Effector memory CD8-positive, alpha-beta T cell (primary cell): ENCODE measurements around the gene VN1R4.
A peak's percentile ranks its signal among the peaks of the same experiment; 100 is the strongest.
"Not testable (repeated sequence)": the region's sequence is repeated elsewhere in the genome, so short reads cannot be mapped to it uniquely, and the experiment has no call there.

ENCODE experiments used
- ATAC-seq: fragments of 150-1000 bp; cut with Tn5 transposase; replicated peaks from 2 replicates; pipeline ENCODE4 v1.10.0; 2021; ENCODE audit warnings: mild to moderate bottlenecking, moderate library complexity
- DNase-seq, 3 experiments: peaks; one replicate each; pipeline ENCODE4 v3.0.0; 2021
- H3K27ac Mint-ChIP-seq, 2 donors: one replicate each; pipeline ENCODE4 v1.8.0; 2022; ENCODE audit warnings: mild to moderate bottlenecking in 2 of 2, mixed read lengths in 2 of 2, moderate library complexity in 2 of 2
- H3K27me3 Mint-ChIP-seq, 2 donors: one replicate each; pipeline ENCODE4 v1.8.0; 2022; ENCODE audit warnings: mixed read lengths in 2 of 2
- H3K36me3 Mint-ChIP-seq: one replicate; pipeline ENCODE4 v1.8.0; 2022; ENCODE audit warnings: mild to moderate bottlenecking, moderate library complexity, mixed read lengths; ENCODE audit not compliant: insufficient read depth
- H3K4me1 Mint-ChIP-seq, 2 donors: one replicate each; pipeline ENCODE4 v1.8.0; 2022; ENCODE audit warnings: low read depth in 2 of 2, mixed read lengths in 2 of 2
- H3K4me3 Mint-ChIP-seq, 2 donors: one replicate each; pipeline ENCODE4 v1.8.0; 2022; ENCODE audit warnings: mild to moderate bottlenecking in 2 of 2, mixed read lengths in 2 of 2, moderate library complexity in 2 of 2
- H3K9me3 Mint-ChIP-seq, 2 donors: one replicate each; pipeline ENCODE4 v1.8.0; 2022; ENCODE audit warnings: mixed read lengths in 2 of 2

Gene VN1R4

DNA sequence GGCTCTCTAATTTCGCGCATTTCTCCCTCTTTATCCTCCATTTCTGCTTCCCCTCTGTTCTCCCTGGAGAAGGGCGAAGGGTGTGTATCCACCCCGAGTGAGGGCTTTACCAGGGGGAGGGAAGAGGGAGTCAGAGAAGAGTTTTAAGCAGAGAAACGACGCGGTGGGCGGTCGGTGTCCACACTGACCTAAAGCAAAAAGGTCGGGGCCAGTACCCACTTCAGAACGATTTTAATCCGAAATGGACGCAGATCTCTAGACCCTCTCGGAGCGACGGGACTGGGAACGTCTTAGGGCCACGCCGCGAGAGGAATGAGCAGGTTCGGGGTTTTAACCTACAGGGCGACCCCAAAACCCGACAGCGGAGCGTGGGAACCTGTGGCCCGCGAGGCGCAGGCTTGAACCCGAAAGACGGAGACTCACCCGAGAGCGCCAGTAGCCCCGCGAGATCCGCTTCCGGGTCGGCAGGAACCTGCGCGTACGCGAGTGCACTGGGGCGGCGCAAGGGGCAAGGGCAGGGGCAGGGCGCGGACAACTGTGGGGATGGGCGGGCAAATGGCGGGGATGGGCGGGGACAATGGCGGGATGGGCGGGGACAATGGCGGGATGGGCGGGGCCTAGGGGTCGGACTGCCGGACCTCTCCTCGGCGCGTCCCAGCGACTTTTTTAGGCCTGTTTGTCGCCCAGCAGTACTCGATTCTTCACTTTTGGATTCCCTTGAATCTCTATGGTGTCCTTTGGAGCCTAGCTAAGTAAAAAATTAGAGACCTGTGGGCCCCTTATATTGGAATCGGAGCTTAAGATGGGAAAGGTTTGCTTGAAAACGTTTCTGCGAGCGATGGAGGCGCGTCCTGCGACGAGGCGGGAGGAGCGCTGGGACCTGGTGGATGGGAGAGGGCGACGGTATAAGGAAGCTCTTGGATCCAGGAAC is 12.8 kb downstream of the VN1R4 start, which contains the start of gene ZNF677:
Gene ZNF677, minus strand, starts transcription at position 463 of the 931 bp plus-strand sequence. CDS start 3,323 bp downstream, outside the sequence.
- peaks cover 7 to 12% of the 10 kb centered on the region in 2 donors for H3K27me3 Mint-ChIP-seq
- H3K4me3 Mint-ChIP-seq, result peak within 1 kb of the TSS; percentile 70 to 80
- peaks cover 4 to 8% of the 10 kb centered on the region in 2 donors for H3K4me1 Mint-ChIP-seq
- ATAC-seq (peak; percentile 100), DNase-seq (peak; percentile 57 to 64 (median 63))
- H3K36me3 Mint-ChIP-seq, result peaks cover 6% of the 10 kb centered on the region
- peaks cover 12 to 35% of the 10 kb centered on the region in 2 donors for H3K9me3 Mint-ChIP-seq
- peak within 1 kb of the TSS in 1 of 2 donors; percentile 16 for H3K27ac Mint-ChIP-seq

DNA sequence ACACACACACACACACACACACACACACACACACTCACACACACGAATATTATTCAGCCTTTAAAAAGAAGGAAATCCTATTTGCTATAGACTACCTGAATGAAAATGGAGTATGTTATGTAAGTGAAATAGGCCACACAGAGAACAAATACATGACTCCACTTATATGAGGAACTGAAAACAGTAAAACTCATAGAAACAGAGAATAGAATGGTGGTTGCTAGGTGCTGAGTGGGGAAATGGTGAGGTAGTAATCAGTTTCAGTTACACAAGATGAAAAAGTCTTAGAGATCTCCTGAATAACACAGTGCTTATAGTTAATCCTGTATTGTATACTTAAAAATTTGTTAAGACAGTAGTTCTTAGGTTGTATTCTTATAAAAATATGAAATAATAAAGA is 21.0 kb downstream of the VN1R4 start:
- DNase-seq (no peak), ATAC-seq (no peak)
- Mint-ChIP-seq H3K4me1 (no peaks in the 10 kb centered on the region), H3K36me3 (peaks cover 2% of the 10 kb centered on the region), H3K9me3 (peaks cover 16 to 38% of the 10 kb centered on the region in 2 donors), H3K4me3 (no peak overlapping the region), H3K27me3 (no peaks in the 10 kb centered on the region), H3K27ac (no peak overlapping the region)

DNA sequence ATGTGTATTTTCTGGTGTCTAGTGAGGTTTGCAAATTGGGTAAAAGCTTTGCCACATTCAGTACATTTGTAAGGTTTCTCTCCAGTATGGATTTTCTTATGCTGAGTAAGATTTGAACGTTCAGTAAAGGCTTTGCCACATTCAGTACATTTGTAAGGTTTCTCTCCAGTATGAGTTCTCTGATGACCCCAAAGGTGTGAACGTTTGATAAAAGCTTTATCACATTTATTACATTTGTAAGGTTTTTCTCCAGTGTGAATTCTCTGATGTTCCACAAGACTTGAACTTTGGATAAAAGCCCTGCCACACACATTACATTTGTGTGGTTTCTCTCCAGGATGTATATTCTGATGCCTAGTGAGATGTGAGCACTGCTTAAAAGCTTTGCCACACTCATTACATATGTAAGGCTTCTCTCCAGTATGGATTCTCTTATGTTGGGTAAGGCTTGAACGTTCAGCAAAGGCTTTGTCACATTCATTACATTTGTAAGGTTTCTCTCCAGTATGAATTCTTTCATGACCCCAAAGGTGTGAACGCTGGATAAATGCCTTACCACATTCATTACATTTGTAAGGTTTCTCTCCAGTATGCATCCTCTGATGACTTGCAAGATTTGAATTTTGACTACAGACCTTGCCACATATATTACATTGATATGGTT is 30.3 kb downstream of the VN1R4 start:
- ATAC-seq, result no peak
- Mint-ChIP-seq H3K36me3 (peaks cover 9% of the 10 kb centered on the region), H3K27ac (no peak overlapping the region)

DNA sequence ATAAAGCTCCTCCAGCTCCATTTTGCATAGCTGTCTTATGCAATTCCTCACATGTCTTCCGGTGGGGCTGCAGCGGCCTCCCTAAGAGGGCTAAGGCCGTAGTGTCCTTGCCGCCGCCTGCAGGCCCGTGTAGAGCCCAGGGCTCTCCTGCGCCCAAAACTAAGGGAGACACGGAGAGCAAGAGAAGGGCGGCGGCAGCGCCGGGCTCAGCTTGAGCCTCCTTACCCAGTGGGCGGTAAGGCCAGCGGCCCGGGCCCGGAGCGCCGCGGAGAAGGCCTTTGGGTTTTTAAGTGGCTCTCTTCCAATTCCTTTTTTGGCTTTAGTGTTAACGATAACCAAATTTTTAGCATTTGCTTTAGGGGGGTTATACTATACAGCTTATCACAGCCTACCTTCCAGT is 42.9 kb downstream of the VN1R4 start:
- H3K9me3 Mint-ChIP-seq, result peaks cover 13 to 28% of the 10 kb centered on the region in 2 donors
- ATAC-seq (no peak), DNase-seq (no peak)
- no peak overlapping the region for H3K4me3 Mint-ChIP-seq
- H3K36me3 Mint-ChIP-seq, result no peaks in the 10 kb centered on the region
- H3K4me1 Mint-ChIP-seq, result no peaks in the 10 kb centered on the region
- H3K27me3 Mint-ChIP-seq, result no peaks in the 10 kb centered on the region
- no peak overlapping the region for H3K27ac Mint-ChIP-seq

More for the DNA sequence above, 30.3 kb downstream of the VN1R4 start:
- Mint-ChIP-seq H3K4me1 (no peaks in the 10 kb centered on the region), H3K4me3 (no peak overlapping the region), H3K9me3 (peaks cover 17 to 54% of the 10 kb centered on the region in 2 donors), H3K27me3 (no peaks in the 10 kb centered on the region)
- DNase-seq, result no peak

DNA sequence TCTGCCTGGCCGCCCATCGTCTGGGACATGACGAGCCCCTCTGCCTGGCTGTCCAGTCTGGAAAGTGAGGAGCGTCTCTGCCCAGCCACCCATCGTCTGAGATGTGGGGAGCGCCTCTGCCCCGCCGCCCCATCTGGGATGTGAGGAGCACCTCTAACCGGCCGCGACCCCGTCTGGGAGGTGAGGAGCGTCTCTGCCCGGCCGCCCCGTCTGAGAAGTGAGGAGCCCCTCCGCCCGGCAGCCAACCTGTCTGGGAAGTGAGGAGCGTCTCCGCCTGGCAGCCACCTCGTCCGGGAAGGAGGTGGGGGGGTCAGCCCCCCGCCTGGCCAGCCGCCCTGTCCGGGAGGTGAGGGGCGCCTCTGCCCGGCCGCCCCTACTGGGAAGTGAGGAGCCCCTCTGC is 44.8 kb downstream of the VN1R4 start:
- not testable (repeated sequence) for H3K4me1 Mint-ChIP-seq, ATAC-seq, H3K27me3 Mint-ChIP-seq, H3K4me3 Mint-ChIP-seq, DNase-seq, H3K27ac Mint-ChIP-seq, H3K36me3 Mint-ChIP-seq
- H3K9me3 Mint-ChIP-seq, result peaks cover 12 to 27% of the 10 kb centered on the region in 2 donors
